GM19372 (cell line): Measurements from ENCODE around the gene TTC29.

Experiments used
- ATAC-seq: cut with Tn5 transposase; IDR thresholded peaks from one replicate; pipeline ENCODE4 v1.9.1; 2021; ENCODE audit warnings: mild to moderate bottlenecking, low read depth, moderate library complexity; ENCODE audit not compliant: unreplicated experiment

Gene TTC29

GRCh38 chr4:146945556-146946374 is at the start of gene TTC29:
TSS of gene TTC29 (minus strand) at chr4:146945864. CDS start at chr4:146939895, 5,969 bp downstream.
- ATAC-seq = peak; percentile 100

GRCh38 chr4:146981651-146982050 is 36.0 kb upstream of the TTC29 start:
- ATAC-seq = no peak

- no peak for ATAC-seq
Observed at GRCh38 chr4:146978641-146979040, 33.0 kb upstream of the TTC29 start.

GRCh38 chr4:146976145-146976544 is 30.5 kb upstream of the TTC29 start:
- no peak for ATAC-seq

- no peak for ATAC-seq
Observed at GRCh38 chr4:146975527-146975926, 29.9 kb upstream of the TTC29 start.

- ATAC-seq = no peak
Observed at GRCh38 chr4:146975036-146975435, 29.4 kb upstream of the TTC29 start.

- ATAC-seq = no peak
Observed at GRCh38 chr4:146972036-146972435, 26.4 kb upstream of the TTC29 start.

GRCh38 chr4:146969126-146969525 is 23.5 kb upstream of the TTC29 start:
- ATAC-seq = no peak

- no peak for ATAC-seq
Observed at GRCh38 chr4:146960634-146961033, 15.0 kb upstream of the TTC29 start.

- no peak for ATAC-seq
Observed at GRCh38 chr4:146959692-146960091, 14.0 kb upstream of the TTC29 start.

GRCh38 chr4:146957237-146957636 is 11.6 kb upstream of the TTC29 start:
- no peak for ATAC-seq

GRCh38 chr4:146952896-146953295 is 7.2 kb upstream of the TTC29 start:
- ATAC-seq = no peak

- ATAC-seq = no peak
Observed at GRCh38 chr4:146949559-146949958, 3.9 kb upstream of the TTC29 start.

GRCh38 chr4:146943691-146944375 is 1.8 kb downstream of the TTC29 start:
- no peak for ATAC-seq

GRCh38 chr4:146932116-146932515 is 13.5 kb downstream of the TTC29 start:
- no peak for ATAC-seq

- ATAC-seq = no peak
Observed at GRCh38 chr4:146930673-146931072, 15.0 kb downstream of the TTC29 start.

GRCh38 chr4:146927695-146928094 is 18.0 kb downstream of the TTC29 start:
- ATAC-seq = no peak

- no peak for ATAC-seq
Observed at GRCh38 chr4:146916479-146917076, 29.1 kb downstream of the TTC29 start.

GRCh38 chr4:146915132-146915531 is 30.5 kb downstream of the TTC29 start:
- no peak for ATAC-seq

- no peak for ATAC-seq
Observed at GRCh38 chr4:146900295-146900694, 45.4 kb downstream of the TTC29 start.

- ATAC-seq = no peak
Observed at GRCh38 chr4:146890301-146890700, 55.4 kb downstream of the TTC29 start.
